ENCODE measurements around the gene VASH1. TPM values are rescaled to one million over a fixed set of nuclear protein-coding genes. Genes with fewer than 3 reads are reported as not detected.
A peak's percentile ranks its signal among the peaks of the same experiment; 100 is the strongest.

VASH1 gene
- total RNA-seq, 2 experiments from 2014 or later, result 7.3 to 9.2 TPM

- Mint-ChIP-seq H3K4me3 (no peak overlapping the region), H3K27ac (no peak overlapping the region), H3K27me3 (no peaks in the 10 kb centered on the region), H3K9me3 (no peaks in the 10 kb centered on the region), H3K36me3 (ENCODE audit: low read depth) (no peaks in the 10 kb centered on the region), H3K4me1 (ENCODE audit: low read depth) (peaks cover 12% of the 10 kb centered on the region)
- Histone ChIP-seq H3K4me1 (ENCODE audit: insufficient read depth, low read length) (peaks cover 35% of the 10 kb centered on the region), H3K9me3 (ENCODE audit: control insufficient read depth in 1 of 2, insufficient read depth in 1 of 2, low read length in 2 of 2) (no peaks in the 10 kb centered on the region), H3K27me3 (ENCODE audit: control insufficient read depth in 1 of 2, insufficient read depth in 2 of 2, low read length in 2 of 2) (peaks cover 0 to 2% of the 10 kb centered on the region in 2 experiments), H3K27ac (ENCODE audit: low read depth in 1 of 2, low read length in 2 of 2) (no peak overlapping the region), H3K4me3 (ENCODE audit: low read length) (no peak overlapping the region), H3K36me3 (ENCODE audit: insufficient read depth, low read length) (no peaks in the 10 kb centered on the region)
- ChIA-PET POLR2A (interaction anchor here (1.2 kb wide), 1 partner anchor 11 kb away, joined by 4 read pairs; the partner anchor contains the start of gene VASH1), CTCF (no interaction called here)
- TF ChIP-seq, protein P1, sequence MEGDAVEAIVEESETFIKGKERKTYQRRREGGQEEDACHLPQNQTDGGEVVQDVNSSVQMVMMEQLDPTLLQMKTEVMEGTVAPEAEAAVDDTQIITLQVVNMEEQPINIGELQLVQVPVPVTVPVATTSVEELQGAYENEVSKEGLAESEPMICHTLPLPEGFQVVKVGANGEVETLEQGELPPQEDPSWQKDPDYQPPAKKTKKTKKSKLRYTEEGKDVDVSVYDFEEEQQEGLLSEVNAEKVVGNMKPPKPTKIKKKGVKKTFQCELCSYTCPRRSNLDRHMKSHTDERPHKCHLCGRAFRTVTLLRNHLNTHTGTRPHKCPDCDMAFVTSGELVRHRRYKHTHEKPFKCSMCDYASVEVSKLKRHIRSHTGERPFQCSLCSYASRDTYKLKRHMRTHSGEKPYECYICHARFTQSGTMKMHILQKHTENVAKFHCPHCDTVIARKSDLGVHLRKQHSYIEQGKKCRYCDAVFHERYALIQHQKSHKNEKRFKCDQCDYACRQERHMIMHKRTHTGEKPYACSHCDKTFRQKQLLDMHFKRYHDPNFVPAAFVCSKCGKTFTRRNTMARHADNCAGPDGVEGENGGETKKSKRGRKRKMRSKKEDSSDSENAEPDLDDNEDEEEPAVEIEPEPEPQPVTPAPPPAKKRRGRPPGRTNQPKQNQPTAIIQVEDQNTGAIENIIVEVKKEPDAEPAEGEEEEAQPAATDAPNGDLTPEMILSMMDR (IDR thresholded peaks at IDR 0.05), result no peak
- intact Hi-C loops (cut with DNase I, micrococcal nuclease), result no loop called here
- ATAC-seq (ENCODE audit: poor library complexity) (no peak), DNase-seq (no peak)
These were observed 11.3 kb downstream of the VASH1 start for GRCh38 chr14:76772300-76773187.

DNA sequence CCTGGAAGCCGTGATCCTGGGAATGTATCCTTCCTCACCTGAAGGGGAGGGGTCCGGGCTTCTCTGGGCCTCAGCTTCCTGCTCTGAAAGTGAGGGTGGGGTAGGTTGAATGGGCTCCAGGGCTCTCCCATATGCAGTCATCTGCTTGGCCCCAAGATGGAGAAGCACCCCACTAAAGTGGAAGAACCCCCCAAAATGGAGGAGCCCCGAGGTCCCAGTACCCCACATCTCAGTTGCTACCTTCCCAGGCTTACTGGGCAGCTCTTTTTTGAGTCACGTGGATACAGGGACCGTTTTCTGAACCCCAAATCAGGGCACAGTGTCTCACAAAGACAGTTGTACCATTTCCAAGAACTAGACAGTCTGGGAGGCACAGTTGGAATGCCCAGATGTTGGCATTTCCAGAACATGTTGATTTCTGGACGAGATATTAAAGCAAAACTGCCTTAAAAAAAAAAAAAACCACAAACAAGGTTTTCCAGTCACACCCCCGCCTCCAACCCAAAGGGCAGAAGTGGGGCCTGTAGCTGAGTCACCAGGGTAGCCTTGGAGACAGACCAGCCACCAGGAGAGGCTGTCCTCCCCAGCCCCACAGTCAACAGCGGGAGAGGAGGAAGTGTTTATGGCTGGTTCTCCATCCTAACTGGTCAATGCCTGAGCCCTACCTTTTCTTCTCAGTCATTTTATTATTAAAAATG lies 12.1 kb downstream of the VASH1 start:
- no peak for ATAC-seq (ENCODE audit: poor library complexity)
- Histone ChIP-seq H3K36me3 (ENCODE audit: insufficient read depth, low read length) (no peaks in the 10 kb centered on the region), H3K27ac (ENCODE audit: low read depth in 1 of 2, low read length in 2 of 2) (no peak overlapping the region), H3K27me3 (ENCODE audit: control insufficient read depth in 1 of 2, insufficient read depth in 2 of 2, low read length in 2 of 2) (peaks cover 0 to 2% of the 10 kb centered on the region in 2 experiments), H3K9me3 (ENCODE audit: control insufficient read depth in 1 of 2, insufficient read depth in 1 of 2, low read length in 2 of 2) (no peaks in the 10 kb centered on the region), H3K4me3 (ENCODE audit: low read length) (no peak overlapping the region), H3K4me1 (ENCODE audit: insufficient read depth, low read length) (peaks cover 31% of the 10 kb centered on the region)
- ChIA-PET POLR2A (no interaction called here), CTCF (no interaction called here)
- Mint-ChIP-seq H3K27ac (no peak overlapping the region), H3K36me3 (ENCODE audit: low read depth) (no peaks in the 10 kb centered on the region), H3K9me3 (no peaks in the 10 kb centered on the region), H3K27me3 (no peaks in the 10 kb centered on the region), H3K4me3 (no peak overlapping the region), H3K4me1 (ENCODE audit: low read depth) (peaks cover 4% of the 10 kb centered on the region)
- TF ChIP-seq, protein P1 (IDR thresholded peaks at IDR 0.05), result no peak
- DNase-seq, result peak in 3 of 14 experiments; percentile 16 to 71 (median 60)
- intact Hi-C loops (cut with DNase I, micrococcal nuclease), result no loop called here

DNA sequence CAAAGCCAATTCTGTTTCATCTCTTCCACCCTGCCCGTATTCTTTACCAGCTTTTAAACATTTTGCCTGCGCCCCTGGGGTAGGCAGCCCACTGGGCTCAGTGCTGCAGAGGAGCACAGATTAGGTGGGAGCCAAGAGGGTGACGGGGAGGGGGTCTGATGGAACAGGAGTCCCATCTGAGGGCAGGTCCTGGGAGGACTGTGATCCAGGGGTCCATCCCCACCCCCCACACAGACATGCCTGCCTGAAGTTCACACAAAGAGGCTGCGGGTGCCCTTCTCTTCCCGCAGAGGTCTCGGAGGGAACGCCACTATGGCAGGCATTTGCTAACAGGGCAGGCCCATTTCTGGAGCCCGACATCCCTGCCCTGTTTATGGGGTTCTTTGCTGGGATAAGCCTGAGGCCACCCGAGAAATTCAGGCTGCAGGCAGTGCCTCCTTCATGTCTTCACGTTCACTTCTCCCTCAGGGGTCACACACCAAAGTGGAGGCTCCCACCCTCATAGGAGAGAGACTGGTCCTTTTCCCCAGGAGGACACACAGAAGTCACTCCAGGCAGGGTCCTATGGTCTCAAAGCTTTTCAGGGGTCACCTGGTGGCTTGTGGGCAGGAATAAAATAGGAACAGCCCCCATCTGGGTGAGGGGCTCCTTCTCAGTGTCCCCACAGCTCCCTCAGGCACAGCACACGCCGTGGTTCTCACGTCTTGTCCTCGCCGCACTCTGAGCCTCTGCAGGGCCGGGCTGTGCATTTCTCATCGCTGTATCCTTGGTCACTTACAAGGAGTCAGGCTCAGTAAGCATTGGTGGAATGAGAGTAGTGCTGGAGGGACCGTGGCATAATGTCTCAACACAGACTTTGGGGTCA lies 12.9 kb downstream of the VASH1 start:
- H3K9me3 ChIP-seq (ENCODE audit: control insufficient read depth in 1 of 2, insufficient read depth in 1 of 2, low read length in 2 of 2), result no peaks in the 10 kb centered on the region
- TF ChIP-seq, protein P1 (IDR thresholded peaks at IDR 0.05), result no peak
- Mint-ChIP-seq H3K4me1 (ENCODE audit: low read depth) (no peaks in the 10 kb centered on the region), H3K27ac (no peak overlapping the region), H3K9me3 (no peaks in the 10 kb centered on the region), H3K4me3 (no peak overlapping the region), H3K27me3 (no peaks in the 10 kb centered on the region), H3K36me3 (ENCODE audit: low read depth) (no peaks in the 10 kb centered on the region)
- H3K4me1 ChIP-seq (ENCODE audit: insufficient read depth, low read length), result peaks cover 22% of the 10 kb centered on the region
- intact Hi-C loops (cut with DNase I, micrococcal nuclease), result no loop called here
- CTCF ChIA-PET, result no interaction called here
- no peaks in the 10 kb centered on the region for H3K36me3 ChIP-seq (ENCODE audit: insufficient read depth, low read length)
- H3K27me3 ChIP-seq (ENCODE audit: control insufficient read depth in 1 of 2, insufficient read depth in 2 of 2, low read length in 2 of 2), result peaks cover 0 to 2% of the 10 kb centered on the region in 2 experiments
- no peak for ATAC-seq (ENCODE audit: poor library complexity)
- no peak overlapping the region for H3K27ac ChIP-seq (ENCODE audit: low read depth in 1 of 2, low read length in 2 of 2)
- no peak overlapping the region for H3K4me3 ChIP-seq (ENCODE audit: low read length)
- DNase-seq, result no peak
- POLR2A ChIA-PET, result no interaction called here

Measured in CD4-positive, alpha-beta T cell (primary cell).